ENCODE data around the gene DEDD. TPM values are rescaled to one million over a fixed set of nuclear protein-coding genes. Genes with fewer than 3 reads are reported as not detected.

Gene DEDD
- total RNA-seq, 1 experiment from 2014 or later: 39.2 TPM

DNA sequence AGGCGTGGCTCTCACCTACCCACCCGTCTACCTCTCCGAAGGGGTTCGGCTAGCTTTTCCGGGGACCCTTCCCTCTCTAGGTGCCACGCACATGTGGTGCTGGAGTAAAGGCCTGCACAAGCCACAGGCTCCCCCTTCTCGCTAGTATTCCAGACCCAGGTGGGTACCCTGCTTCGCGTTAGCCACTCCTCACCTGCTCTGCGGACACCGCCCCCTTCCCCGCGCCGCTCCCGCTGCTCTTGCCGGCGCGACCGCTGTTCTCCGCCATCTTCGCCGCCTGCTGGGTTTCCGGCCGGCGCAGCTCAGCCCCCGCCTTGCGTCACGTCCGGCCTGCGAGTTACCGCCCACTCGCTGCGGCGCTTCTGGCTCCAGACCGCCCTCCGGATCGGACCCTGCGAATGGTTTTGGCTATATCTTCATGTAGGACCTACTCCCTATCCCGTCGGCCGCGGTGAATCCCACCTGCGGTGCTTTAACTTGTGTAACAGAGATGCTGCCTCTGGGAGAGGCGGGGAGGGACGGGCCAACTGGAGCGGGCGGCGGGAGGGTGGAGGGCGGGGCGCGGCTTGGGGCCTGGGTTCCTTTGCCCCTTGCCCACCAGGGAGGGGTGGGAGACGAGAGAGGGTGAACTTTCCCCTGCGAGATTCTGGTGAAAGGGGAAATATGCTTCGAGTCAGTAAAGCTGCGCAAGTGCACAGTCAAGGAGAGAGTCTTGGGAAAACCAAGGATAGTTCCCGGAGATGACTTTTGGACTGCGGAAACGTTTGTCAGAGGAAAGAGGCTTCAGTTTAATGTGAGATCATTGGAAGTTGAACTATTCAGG, 14.5 kb downstream of the DEDD start, which contains the start of the genes NIT1 and PFDN2 (continued):
- TF ChIP-seq PRDM15 (CRISPR knock-in tag; IDR thresholded peaks at IDR 0.05): no peak
- TF ChIP-seq ZNF219 (CRISPR knock-in tag; IDR thresholded peaks at IDR 0.05; ENCODE audit: borderline replicate concordance): no peak
- no peak for TF ChIP-seq TEAD4 (CRISPR knock-in tag; IDR thresholded peaks at IDR 0.05)
- TF ChIP-seq NFYB (CRISPR knock-in tag; conservative IDR thresholded peaks at IDR 0.05; ENCODE audit: low read depth): no peak
- peak; percentile 95 for TF ChIP-seq CREM (CRISPR knock-in tag; IDR thresholded peaks at IDR 0.05)
- peak; percentile 53; the same call in 1 of the 2 replicates for TF ChIP-seq HMGXB4 (CRISPR knock-in tag; IDR thresholded peaks at IDR 0.05)
- TF ChIP-seq TP53 (CRISPR knock-in tag; IDR thresholded peaks at IDR 0.05): no peak
- TF ChIP-seq, protein P1, sequence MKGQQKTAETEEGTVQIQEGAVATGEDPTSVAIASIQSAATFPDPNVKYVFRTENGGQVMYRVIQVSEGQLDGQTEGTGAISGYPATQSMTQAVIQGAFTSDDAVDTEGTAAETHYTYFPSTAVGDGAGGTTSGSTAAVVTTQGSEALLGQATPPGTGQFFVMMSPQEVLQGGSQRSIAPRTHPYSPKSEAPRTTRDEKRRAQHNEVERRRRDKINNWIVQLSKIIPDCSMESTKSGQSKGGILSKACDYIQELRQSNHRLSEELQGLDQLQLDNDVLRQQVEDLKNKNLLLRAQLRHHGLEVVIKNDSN (CRISPR knock-in tag; IDR thresholded peaks at IDR 0.05): no peak; the same call in none of the 2 replicates
- TF ChIP-seq KAT7 (CRISPR knock-in tag; IDR thresholded peaks at IDR 0.05; ENCODE audit: borderline replicate concordance): peak; percentile 93; the same call in 1 of the 2 replicates
- TF ChIP-seq ZNF416 (CRISPR knock-in tag; IDR thresholded peaks at IDR 0.05): no peak
- no peak for TF ChIP-seq ZBTB21 (CRISPR knock-in tag; IDR thresholded peaks at IDR 0.05; ENCODE audit: borderline replicate concordance)
- TF ChIP-seq ATF2 (CRISPR knock-in tag; IDR thresholded peaks at IDR 0.05; ENCODE audit: borderline replicate concordance, low read depth): no peak
- TF ChIP-seq GTF2I (CRISPR knock-in tag; conservative IDR thresholded peaks at IDR 0.05): no peak
- no peak for TF ChIP-seq ZNF396 (CRISPR knock-in tag; IDR thresholded peaks at IDR 0.05; ENCODE audit: borderline replicate concordance)
- TF ChIP-seq MLX (CRISPR knock-in tag; IDR thresholded peaks at IDR 0.05): no peak
- TF ChIP-seq, protein P2, sequence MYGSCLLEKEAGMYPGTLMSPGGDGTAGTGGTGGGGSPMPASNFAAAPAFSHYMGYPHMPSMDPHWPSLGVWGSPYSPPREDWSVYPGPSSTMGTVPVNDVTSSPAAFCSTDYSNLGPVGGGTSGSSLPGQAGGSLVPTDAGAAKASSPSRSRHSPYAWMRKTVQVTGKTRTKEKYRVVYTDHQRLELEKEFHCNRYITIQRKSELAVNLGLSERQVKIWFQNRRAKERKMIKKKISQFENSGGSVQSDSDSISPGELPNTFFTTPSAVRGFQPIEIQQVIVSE (CRISPR knock-in tag; IDR thresholded peaks at IDR 0.05; ENCODE audit: borderline replicate concordance): no peak
- peak; percentile 86 for TF ChIP-seq FOXK1 (CRISPR knock-in tag; IDR thresholded peaks at IDR 0.05)
- 0 out of 2 replicates have a peak, but pooled peaks have one; percentile 58 for TF ChIP-seq ESRRA (CRISPR knock-in tag; IDR thresholded peaks at IDR 0.05; ENCODE audit: borderline replicate concordance)
- TF ChIP-seq, protein P3, sequence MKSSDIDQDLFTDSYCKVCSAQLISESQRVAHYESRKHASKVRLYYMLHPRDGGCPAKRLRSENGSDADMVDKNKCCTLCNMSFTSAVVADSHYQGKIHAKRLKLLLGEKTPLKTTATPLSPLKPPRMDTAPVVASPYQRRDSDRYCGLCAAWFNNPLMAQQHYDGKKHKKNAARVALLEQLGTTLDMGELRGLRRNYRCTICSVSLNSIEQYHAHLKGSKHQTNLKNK (CRISPR knock-in tag; IDR thresholded peaks at IDR 0.05): no peak
- no peak for TF ChIP-seq SOX15 (CRISPR knock-in tag; IDR thresholded peaks at IDR 0.05)
- TF ChIP-seq EMX1 (CRISPR knock-in tag; IDR thresholded peaks at IDR 0.05): no peak
- no peak for TF ChIP-seq ZNF138 (CRISPR knock-in tag; conservative IDR thresholded peaks at IDR 0.05)
- TF ChIP-seq, protein P4, sequence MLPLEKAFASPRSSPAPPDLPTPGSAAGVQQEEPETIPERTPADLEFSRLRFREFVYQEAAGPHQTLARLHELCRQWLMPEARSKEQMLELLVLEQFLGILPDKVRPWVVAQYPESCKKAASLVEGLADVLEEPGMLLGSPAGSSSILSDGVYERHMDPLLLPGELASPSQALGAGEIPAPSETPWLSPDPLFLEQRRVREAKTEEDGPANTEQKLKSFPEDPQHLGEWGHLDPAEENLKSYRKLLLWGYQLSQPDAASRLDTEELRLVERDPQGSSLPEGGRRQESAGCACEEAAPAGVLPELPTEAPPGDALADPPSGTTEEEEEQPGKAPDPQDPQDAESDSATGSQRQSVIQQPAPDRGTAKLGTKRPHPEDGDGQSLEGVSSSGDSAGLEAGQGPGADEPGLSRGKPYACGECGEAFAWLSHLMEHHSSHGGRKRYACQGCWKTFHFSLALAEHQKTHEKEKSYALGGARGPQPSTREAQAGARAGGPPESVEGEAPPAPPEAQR (CRISPR knock-in tag; IDR thresholded peaks at IDR 0.05): no peak
- TF ChIP-seq RELA (CRISPR knock-in tag; IDR thresholded peaks at IDR 0.05; ENCODE audit: borderline replicate concordance): peak; percentile 57; the same call in 1 of the 2 replicates
- TF ChIP-seq, protein P5, sequence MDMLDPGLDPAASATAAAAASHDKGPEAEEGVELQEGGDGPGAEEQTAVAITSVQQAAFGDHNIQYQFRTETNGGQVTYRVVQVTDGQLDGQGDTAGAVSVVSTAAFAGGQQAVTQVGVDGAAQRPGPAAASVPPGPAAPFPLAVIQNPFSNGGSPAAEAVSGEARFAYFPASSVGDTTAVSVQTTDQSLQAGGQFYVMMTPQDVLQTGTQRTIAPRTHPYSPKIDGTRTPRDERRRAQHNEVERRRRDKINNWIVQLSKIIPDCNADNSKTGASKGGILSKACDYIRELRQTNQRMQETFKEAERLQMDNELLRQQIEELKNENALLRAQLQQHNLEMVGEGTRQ (CRISPR knock-in tag; IDR thresholded peaks at IDR 0.05): no peak
- peak; percentile 93 for TF ChIP-seq SMAD3 (CRISPR knock-in tag; IDR thresholded peaks at IDR 0.05; ENCODE audit: borderline replicate concordance)
- no peak for TF ChIP-seq PRRX2 (CRISPR knock-in tag; IDR thresholded peaks at IDR 0.05)

Data from WTC11 (cell line).